ENCODE results near the gene AP3S2. TPM values are rescaled to one million over a fixed set of nuclear protein-coding genes. Genes with fewer than 3 reads are reported as not detected.
"Not testable (repeated sequence)": the region's sequence is repeated elsewhere in the genome, so short reads cannot be mapped to it uniquely, and the experiment has no call there.

AP3S2 gene
- total RNA-seq, 1 donor from 2014 or later: 30.0 TPM

GRCh38 chr15:89783111-89783860, 110.5 kb downstream of the AP3S2 start:
- intact Hi-C loops (cut with micrococcal nuclease): no loop called here

- intact Hi-C loops (cut with micrococcal nuclease): not testable (repeated sequence)
Measured at GRCh38 chr15:89782619-89782950, 111.2 kb downstream of the AP3S2 start.

DNA sequence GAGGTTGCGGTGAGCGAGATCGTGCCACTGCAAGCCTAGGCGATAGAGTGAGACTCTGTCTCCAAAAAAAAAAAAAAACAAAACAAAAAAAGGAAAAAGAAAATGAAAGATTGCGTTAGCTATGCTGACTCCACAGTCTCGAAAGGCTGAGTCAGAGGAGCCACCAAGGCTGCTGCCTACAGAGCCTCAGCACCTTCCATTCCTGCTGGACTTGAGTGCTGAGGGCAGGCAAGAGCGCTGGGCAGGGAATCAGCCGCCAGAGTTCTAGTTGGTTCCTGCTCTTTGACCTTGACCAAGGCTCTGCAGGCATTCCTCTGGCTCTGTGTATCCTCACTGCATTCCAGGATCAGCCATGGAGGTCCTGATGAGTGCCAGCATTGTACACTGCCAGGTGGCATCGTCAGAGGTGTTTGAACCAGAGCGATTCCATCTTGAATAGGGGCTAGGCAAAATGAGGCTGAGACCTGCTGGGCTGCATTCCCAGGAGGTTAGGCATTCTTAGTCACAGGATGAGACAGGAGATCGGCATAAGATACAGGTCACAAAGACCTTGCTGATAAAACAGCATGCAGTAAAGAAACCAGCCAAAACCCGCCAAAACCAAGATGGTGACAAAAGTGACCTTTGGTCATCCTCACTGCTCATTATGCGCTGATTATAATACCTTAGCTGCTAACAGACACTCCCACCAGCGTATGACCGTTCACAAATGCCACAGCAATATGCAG, 111.7 kb downstream of the AP3S2 start:
- intact Hi-C loops (cut with micrococcal nuclease): no loop called here

DNA sequence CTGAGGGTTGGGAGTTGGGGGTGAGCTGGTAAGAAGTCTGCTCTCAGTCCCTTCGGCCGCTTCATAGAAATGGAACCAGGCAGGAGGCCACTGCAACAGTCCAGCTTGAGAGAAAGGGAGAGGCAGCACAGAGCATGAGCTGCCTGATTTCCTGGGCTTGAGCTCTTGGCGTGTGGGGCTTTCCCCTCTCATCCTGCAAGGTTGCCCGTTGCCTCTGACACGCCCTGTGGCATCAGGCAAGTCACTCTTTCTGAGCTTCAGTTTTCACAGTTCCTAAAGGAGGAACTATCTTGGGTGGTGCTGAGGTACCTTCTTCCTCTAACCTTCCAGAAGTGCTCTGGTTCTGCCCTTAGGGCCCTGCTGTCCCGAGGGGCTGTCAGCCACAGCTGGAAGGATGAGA, 112.7 kb downstream of the AP3S2 start:
- intact Hi-C loops (cut with micrococcal nuclease): no loop called here

- intact Hi-C loops (cut with micrococcal nuclease): no loop called here
Measured at GRCh38 chr15:89780601-89781000, 113.2 kb downstream of the AP3S2 start.

Other genes starting within 250 kb of the AP3S2 start
- gene KIF7, start 238.5 kb downstream of the AP3S2 start, total RNA-seq: 0.84 and 1.0 TPM in 2 replicates
- gene PLIN1, start 214.6 kb downstream of the AP3S2 start, total RNA-seq: 0.07 TPM in 1 of 2 replicates, not detected in the other
- gene PEX11A, start 203.2 kb downstream of the AP3S2 start, total RNA-seq: 0.75 and 0.93 TPM in 2 replicates
- gene WDR93, start 203.2 kb downstream of the AP3S2 start, total RNA-seq: not detected in 2 replicates
- 1.8 and 2.8 TPM in 2 replicates for gene MESP1, start 142.7 kb downstream of the AP3S2 start, total RNA-seq
- gene MESP2, start 117.7 kb downstream of the AP3S2 start, total RNA-seq: not detected in 2 replicates
- 12.0 and 12.3 TPM in 2 replicates for gene ANPEP, start 79.1 kb downstream of the AP3S2 start, total RNA-seq
- gene ARPIN, start 19.0 kb upstream of the AP3S2 start, total RNA-seq: not detected in 2 replicates
- 25.5 and 27.5 TPM in 2 replicates for gene ZNF710, start 107.3 kb upstream of the AP3S2 start, total RNA-seq
- 256 and 258 TPM in 2 replicates for gene IDH2, start 208.5 kb upstream of the AP3S2 start, total RNA-seq

All from T-helper 2 cell treated with Interferon-gamma antibody and Interleukin-4, amounts not matched to agents 100 ng/mL and 5 ng/mL, for 36 hours (primary cell).